Subcutaneous adipose tissue (tissue), 4 donors: ENCODE results near the gene KRTAP10-1. TPM values are rescaled to one million over a fixed set of nuclear protein-coding genes. Genes with fewer than 3 reads are reported as not detected.

Source experiments
- total RNA-seq, 4 donors: library from RNA; depleted of rRNA; stranded (reverse); fragments of >200 nt; gene quantifications; one replicate each; pipeline ENCODE4 v1.1.0, GENCODE V29; 2016
- TF ChIP-seq, protein P1 (sequence below): fragments of 450-650 bp; IDR thresholded peaks from one replicate; pipeline ENCODE4 v1.5.1; 2016; ENCODE audit warnings: low read depth, mild to moderate bottlenecking, control low read depth, antibody characterized with exemption, moderate library complexity

The KRTAP10-1 gene
- total RNA-seq, 4 donors from 2014 or later: not detected

DNA sequence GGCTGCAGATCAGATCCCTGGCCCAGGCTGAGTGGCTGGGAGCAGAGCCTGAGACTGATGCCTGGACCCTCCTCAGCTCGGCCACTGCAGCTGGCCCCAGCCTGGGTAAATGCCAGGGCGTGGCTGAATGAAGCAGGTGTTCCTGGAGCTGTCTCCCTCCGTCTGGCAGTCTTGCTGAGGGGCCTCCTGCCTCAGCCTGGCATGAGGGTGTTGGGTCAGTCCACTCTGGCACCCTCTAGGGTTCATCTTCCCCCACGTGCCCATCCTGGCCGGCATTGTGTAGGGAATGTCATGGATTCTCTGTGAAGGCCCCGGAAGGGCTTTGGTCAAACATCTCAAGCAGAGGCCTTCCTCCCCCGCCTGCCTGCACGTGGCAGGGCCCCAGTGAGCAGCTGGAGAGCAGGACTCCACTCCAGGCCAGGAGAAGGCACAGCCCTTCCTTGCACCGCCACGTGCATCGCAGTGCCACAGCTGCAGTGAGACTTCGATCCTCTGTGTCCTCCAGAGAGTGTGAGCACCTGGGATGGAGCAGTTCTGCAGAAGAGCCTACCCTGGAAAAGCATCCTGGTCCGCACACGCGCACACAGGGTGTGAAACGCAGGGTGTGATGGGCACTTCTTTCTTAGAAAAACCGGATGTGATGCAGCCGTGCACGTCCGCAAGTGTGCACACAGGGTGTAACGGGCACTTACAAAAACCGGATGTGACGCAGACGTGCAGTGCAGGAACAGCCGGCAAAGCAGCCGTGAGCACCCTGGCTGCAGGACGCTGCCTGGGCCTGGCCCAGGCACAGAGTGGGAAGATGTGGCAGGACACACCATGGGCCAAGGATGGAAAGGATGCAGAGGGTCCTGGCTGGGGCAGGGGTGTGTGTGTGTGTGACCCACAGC is 28.9 kb upstream of the KRTAP10-1 start:
- TF ChIP-seq, protein P1, sequence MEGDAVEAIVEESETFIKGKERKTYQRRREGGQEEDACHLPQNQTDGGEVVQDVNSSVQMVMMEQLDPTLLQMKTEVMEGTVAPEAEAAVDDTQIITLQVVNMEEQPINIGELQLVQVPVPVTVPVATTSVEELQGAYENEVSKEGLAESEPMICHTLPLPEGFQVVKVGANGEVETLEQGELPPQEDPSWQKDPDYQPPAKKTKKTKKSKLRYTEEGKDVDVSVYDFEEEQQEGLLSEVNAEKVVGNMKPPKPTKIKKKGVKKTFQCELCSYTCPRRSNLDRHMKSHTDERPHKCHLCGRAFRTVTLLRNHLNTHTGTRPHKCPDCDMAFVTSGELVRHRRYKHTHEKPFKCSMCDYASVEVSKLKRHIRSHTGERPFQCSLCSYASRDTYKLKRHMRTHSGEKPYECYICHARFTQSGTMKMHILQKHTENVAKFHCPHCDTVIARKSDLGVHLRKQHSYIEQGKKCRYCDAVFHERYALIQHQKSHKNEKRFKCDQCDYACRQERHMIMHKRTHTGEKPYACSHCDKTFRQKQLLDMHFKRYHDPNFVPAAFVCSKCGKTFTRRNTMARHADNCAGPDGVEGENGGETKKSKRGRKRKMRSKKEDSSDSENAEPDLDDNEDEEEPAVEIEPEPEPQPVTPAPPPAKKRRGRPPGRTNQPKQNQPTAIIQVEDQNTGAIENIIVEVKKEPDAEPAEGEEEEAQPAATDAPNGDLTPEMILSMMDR: no peak

DNA sequence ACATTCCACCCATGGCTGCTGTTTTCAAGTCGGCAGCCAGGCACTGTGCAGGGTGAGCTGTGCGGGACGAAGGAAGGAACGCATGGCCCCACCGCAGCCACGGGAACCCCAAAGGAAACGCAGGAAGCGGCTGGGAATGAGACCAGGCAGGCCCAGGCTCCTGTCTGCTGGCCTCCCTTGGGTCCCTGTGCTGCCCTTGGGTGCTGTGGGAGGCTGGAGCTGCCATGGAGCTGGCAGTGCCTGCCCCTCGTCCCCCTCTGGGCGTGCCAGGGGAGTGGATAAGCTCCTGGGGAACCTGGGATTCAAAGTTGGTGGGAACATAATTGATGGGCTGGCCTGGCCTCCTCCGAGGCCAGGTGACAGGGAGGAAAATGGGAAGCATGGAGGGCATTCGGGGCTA is 28.3 kb upstream of the KRTAP10-1 start:
- TF ChIP-seq, protein P1: no peak

DNA sequence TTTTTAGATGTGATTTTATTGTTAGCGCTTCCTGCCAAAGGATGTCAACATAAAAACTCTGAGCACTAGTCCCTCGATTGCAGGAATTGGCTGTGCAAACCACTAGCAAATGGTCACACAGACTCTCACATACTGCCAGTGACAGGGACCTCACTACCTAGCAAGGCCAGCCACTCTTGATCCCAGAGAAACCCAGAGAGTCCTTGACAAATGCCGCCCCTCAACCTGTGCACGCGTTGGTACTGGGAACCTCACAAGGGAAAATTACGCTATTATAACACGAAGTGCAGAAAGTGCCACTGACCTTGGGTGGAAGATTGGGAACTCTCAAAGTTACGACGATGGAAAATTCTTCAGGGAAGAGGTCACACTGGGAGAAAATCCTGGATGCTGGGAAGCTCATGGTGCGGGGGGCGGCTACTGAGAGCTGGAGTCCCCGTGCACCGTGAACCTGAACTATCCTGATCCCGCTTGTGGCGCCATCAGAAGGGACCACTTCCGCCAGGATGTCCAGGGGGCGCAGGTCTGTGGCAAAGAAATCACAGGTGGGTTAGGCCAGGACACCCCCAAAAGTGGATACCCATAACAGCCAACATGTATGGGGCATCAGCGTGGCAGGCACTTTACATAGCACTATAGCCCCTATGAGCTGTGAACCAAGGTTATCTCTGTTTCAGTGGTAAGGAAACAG is 27.6 kb upstream of the KRTAP10-1 start:
- TF ChIP-seq, protein P1: no peak

DNA sequence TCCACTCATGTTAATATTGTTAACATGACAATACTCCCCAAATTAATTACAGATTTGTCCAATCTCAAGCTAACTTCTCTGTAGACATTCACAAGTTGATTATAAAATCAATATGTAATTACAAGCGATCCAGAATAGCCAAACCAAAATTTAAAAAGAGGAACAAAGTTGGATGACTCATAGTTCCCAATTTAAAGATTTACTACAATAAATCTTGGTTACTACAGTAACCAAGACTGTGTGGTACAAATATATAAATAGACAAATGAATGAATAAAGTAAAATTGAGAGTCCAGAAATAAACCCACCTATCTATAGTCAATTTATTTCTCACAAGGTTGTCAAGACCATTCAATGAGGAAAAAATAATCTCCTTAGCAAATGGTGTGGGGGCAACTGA is 26.4 kb upstream of the KRTAP10-1 start:
- TF ChIP-seq, protein P1: no peak

DNA sequence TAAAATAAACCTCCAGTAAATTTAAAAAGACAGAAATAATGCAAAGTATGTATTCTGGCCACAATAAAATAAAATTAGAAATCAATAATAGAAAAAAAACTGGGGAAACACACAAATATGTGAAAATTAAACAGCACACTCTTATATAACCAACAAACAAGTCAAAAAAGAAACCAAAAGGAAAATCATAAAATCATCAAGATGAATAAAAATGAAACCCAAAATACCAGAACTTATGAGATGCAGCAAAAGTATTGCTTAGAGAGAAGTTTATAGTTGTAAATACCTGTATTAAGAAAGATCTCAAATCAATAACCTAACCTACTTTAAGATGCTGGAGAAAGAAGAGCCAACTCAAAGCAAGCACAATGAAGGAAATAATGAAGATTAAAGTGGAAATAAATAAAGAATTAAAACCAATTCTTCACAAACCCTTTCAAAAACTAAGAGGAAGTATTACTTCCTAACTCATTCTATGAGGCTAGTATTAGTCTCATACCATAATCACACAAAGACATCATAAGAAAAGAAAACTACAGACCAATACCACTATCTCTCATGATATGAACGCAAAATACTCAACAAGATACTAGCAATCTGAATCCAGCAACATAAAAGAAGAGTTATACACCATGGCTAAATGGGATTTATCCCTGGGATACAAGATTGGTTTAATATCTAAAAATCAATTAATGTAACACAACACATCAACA is 25.0 kb upstream of the KRTAP10-1 start:
- TF ChIP-seq, protein P1: no peak

DNA sequence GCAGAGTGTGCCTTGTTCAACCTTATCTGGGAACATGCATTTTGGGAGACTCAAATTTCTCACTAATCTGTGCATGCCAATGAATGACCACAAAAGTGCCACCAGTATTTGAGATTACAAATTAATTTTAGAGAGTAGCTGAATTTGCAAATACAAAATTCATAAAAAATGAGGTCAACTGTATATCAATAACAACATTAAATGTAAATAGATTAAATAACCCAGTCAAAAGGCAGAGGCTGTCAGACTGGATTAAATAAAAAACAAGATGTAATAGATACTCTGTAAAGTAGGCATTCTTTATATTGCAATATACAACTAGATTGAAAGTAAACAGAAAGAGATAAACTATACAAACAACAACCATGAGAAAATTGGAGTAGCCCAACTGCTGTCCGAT is 24.1 kb upstream of the KRTAP10-1 start:
- TF ChIP-seq, protein P1: no peak

DNA sequence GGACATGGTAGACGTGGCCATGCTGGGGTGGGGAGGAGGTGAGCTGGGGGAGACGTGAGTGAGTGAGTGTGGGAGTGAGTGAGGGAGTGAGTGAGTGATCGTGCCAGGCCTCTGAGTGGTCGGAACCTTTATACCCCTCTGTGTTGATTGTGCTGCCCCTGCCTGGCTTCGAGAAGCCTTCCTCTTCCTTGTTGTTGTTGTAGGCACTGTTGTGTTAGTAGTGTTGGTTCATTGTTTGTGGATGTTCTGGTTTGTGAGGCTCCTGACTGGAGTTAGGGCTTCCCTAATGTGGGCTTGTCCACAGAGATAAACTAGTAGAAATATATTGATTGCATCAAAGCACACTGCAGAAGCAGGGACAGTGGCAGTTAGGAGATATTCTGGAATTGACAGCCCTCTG is 18.7 kb upstream of the KRTAP10-1 start, which contains the start of gene KRTAP10-3:
Gene KRTAP10-3 (minus strand): TSS at position 101 of the 400 bp plus-strand sequence. CDS start 80 bp downstream, at position 21.
- TF ChIP-seq, protein P1: no peak
